ENCODE measurements around the gene BCL11B.

DNA sequence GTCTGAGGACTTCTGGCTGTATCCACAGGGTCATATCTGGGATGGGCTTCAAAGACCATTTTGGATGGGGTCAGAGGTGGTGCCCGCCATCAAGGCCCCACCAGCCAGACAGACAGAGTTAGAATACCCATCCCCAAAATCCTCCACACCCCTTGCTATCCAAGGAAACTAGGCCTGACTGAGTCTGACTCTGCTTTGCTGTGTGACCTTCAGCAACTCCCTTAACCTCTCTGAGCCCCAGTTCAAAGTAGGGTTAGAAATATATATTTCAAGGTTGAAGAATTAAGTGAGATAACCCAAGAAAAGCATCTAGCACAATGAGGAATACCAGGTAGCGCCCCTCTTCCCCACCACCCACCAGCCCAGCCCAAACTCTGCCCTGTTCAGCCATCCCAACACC, 20.3 kb downstream of the BCL11B start:
- TF ChIP-seq EZH2 (IDR thresholded peaks at IDR 0.05; ENCODE audit: borderline replicate concordance, low read depth, low read length, poor library complexity, severe bottlenecking) = no peak
- TF ChIP-seq, protein P1, sequence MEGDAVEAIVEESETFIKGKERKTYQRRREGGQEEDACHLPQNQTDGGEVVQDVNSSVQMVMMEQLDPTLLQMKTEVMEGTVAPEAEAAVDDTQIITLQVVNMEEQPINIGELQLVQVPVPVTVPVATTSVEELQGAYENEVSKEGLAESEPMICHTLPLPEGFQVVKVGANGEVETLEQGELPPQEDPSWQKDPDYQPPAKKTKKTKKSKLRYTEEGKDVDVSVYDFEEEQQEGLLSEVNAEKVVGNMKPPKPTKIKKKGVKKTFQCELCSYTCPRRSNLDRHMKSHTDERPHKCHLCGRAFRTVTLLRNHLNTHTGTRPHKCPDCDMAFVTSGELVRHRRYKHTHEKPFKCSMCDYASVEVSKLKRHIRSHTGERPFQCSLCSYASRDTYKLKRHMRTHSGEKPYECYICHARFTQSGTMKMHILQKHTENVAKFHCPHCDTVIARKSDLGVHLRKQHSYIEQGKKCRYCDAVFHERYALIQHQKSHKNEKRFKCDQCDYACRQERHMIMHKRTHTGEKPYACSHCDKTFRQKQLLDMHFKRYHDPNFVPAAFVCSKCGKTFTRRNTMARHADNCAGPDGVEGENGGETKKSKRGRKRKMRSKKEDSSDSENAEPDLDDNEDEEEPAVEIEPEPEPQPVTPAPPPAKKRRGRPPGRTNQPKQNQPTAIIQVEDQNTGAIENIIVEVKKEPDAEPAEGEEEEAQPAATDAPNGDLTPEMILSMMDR (conservative IDR thresholded peaks at IDR 0.05; ENCODE audit: low read depth, low read length) = no peak

Measured in A673 (cell line).